Stimulated activated CD4-positive, alpha-beta T cell treated with anti-CD3 and anti-CD28 coated beads, Interleukin-12 subunit alpha, Interleukin-12 subunit beta, amount 100 ng/mL, for 24 hours (primary cell): ENCODE measurements around the gene BCL2.
"Not testable (repeated sequence)": the region's sequence is repeated elsewhere in the genome, so short reads cannot be mapped to it uniquely, and the experiment has no call there.

ENCODE experiments used
- DNase-seq, 2 experiments: peaks; one replicate each; pipeline ENCODE4 v3.0.0-alpha.2; 2020; ENCODE audit warnings: low read depth in 2 of 2

BCL2 gene

GRCh38 chr18:63319383-63320122 lies at the start of gene BCL2:
BCL2 (minus strand) TSS chr18:63319769.
- peak in 1 of 2 experiments; percentile 34 for DNase-seq

- no peak for DNase-seq
Observed at GRCh38 chr18:63368611-63369010, 49.0 kb upstream of the BCL2 start.

GRCh38 chr18:63367053-63367953 lies 47.7 kb upstream of the BCL2 start, which contains the start of gene KDSR:
KDSR (minus strand) TSS chr18:63367206; CDS start chr18:63367118, 88 bp downstream.
- DNase-seq: peak; percentile 73 to 74

- DNase-seq: peak; percentile 49 to 63
Observed at GRCh38 chr18:63366213-63367052, 46.9 kb upstream of the BCL2 start.

GRCh38 chr18:63365876-63366212 lies 46.3 kb upstream of the BCL2 start:
- DNase-seq: no peak

GRCh38 chr18:63363951-63364350 lies 44.4 kb upstream of the BCL2 start:
- DNase-seq: no peak

GRCh38 chr18:63363420-63363819 lies 43.9 kb upstream of the BCL2 start:
- not testable (repeated sequence) for DNase-seq

GRCh38 chr18:63356272-63356896 lies 36.8 kb upstream of the BCL2 start:
- no peak for DNase-seq

- DNase-seq: no peak
Observed at GRCh38 chr18:63350230-63350629, 30.7 kb upstream of the BCL2 start.

- no peak for DNase-seq
Observed at GRCh38 chr18:63348508-63349136, 29.1 kb upstream of the BCL2 start.

- no peak for DNase-seq
Observed at GRCh38 chr18:63346480-63347183, 27.1 kb upstream of the BCL2 start.

GRCh38 chr18:63346031-63346430 lies 26.5 kb upstream of the BCL2 start:
- DNase-seq: no peak

GRCh38 chr18:63344918-63345317 lies 25.3 kb upstream of the BCL2 start:
- no peak for DNase-seq

- no peak for DNase-seq
Observed at GRCh38 chr18:63344263-63344662, 24.7 kb upstream of the BCL2 start.

- DNase-seq: no peak
Observed at GRCh38 chr18:63342206-63342605, 22.6 kb upstream of the BCL2 start.

- DNase-seq: no peak
Observed at GRCh38 chr18:63339920-63340484, 20.4 kb upstream of the BCL2 start.

GRCh38 chr18:63336366-63337099 lies 17.0 kb upstream of the BCL2 start:
- no peak for DNase-seq

- no peak for DNase-seq
Observed at GRCh38 chr18:63331105-63331504, 11.5 kb upstream of the BCL2 start.

GRCh38 chr18:63329431-63330145 lies 10.0 kb upstream of the BCL2 start:
- no peak for DNase-seq
